Tibial nerve (tissue), 4 donors: Measurements from ENCODE around the gene MYBBP1A. TPM values are rescaled to one million over a fixed set of nuclear protein-coding genes. Genes with fewer than 3 reads are reported as not detected.
"Not testable (repeated sequence)": the region's sequence is repeated elsewhere in the genome, so short reads cannot be mapped to it uniquely, and the experiment has no call there.

ENCODE experiments used
- DNase-seq, 2 donors: peaks; one replicate each; pipeline ENCODE4 v3.0.0-alpha.2; 2019; ENCODE audit warnings: low spot score in 2 of 2
- H3K27ac ChIP-seq, 4 donors: fragments of 200-600 bp; sonication (generic) in 3 of 4; one replicate each; pipeline ENCODE4 v1.5.1; 2017 to 2019; ENCODE audit warnings: mild to moderate bottlenecking in 1 of 4
- H3K27me3 ChIP-seq, 2 donors: fragments of 200-600 bp; sonication (generic) in 1 of 2; one replicate each; pipeline versions ENCODE4 v1.5.1 to v1.6.0; 2017 to 2019
- H3K36me3 ChIP-seq, 3 donors: fragments of 200-600 bp; sonication (generic); one replicate each; pipeline ENCODE4 v1.5.1; 2018 to 2019
- H3K4me1 ChIP-seq, 4 donors: fragments of 200-600 bp; sonication (generic) in 3 of 4; one replicate each; pipeline ENCODE4 v1.5.1; 2017 to 2019
- H3K4me3 ChIP-seq, 4 donors: fragments of 200-600 bp; sonication (generic) in 3 of 4; one replicate each; pipeline ENCODE4 v1.5.1; 2017 to 2019; ENCODE audit warnings: mild to moderate bottlenecking in 1 of 4, moderate library complexity in 1 of 4
- H3K9me3 ChIP-seq, 4 donors: fragments of 200-600 bp; sonication (generic) in 3 of 4; one replicate each; pipeline ENCODE4 v1.5.1; 2017 to 2019
- CTCF ChIP-seq, 5 experiments: fragments of 200-600 bp in 3 of 5; fragments of 450-650 bp in 2 of 5; sonication (generic) in 3 of 5; IDR thresholded peaks; one replicate each; pipeline ENCODE4 v1.5.1; 2016 to 2019; ENCODE audit warnings: antibody characterized with exemption in 5 of 5, mild to moderate bottlenecking in 3 of 5, moderate library complexity in 2 of 5
- EP300 ChIP-seq, 2 donors: sonication (generic); formaldehyde crosslinking; IDR thresholded peaks; one replicate each; pipeline ENCODE4 v1.6.1; 2017; ENCODE audit warnings: antibody characterized with exemption in 2 of 2, mild to moderate bottlenecking in 1 of 2
- POLR2A ChIP-seq, 2 donors: fragments of 450-650 bp; IDR thresholded peaks; one replicate each; pipeline ENCODE4 v1.6.1; 2017; ENCODE audit warnings: antibody characterized with exemption in 2 of 2, mild to moderate bottlenecking in 2 of 2, moderate library complexity in 2 of 2
- WGBS, 2 donors: methylation state at CpG; one replicate each; pipeline ENCODE4 v1.1.5; 2018; 5-methylcytosine and 5-hydroxymethylcytosine counted together
- total RNA-seq, 4 donors: library from RNA; depleted of rRNA; stranded (reverse); fragments of >200 nt; gene quantifications; one replicate each; pipeline ENCODE4 v1.1.0, GENCODE V29; 2016

The MYBBP1A gene
- total RNA-seq, result 100 to 1,000 TPM in 1 of 4 donors, 10 to 100 TPM in 3; 53.8 to 119 (median 54.4) TPM

GRCh38 chr17:4554997-4555799, at the start of gene MYBBP1A:
Gene MYBBP1A (minus strand): TSS chr17:4555384. CDS start chr17:4555324, 60 bp downstream.
- Histone ChIP-seq H3K9me3 (no peaks in the 10 kb centered on the region), H3K27ac (peak within 1 kb of the TSS; percentile 51 to 86 (median 84)), H3K36me3 (peaks cover 0 to 39% (median 11%) of the 10 kb centered on the region in 3 donors), H3K4me1 (peaks cover 0 to 24% (median 16%) of the 10 kb centered on the region in 4 donors), H3K4me3 (peak within 1 kb of the TSS; percentile 79 to 96 (median 92)), H3K27me3 (no peaks in the 10 kb centered on the region)
- peak; percentile 95 to 96 for DNase-seq
- TF ChIP-seq POLR2A (IDR thresholded peaks at IDR 0.05) (peak in 1 of 2 donors; percentile 54), EP300 (IDR thresholded peaks at IDR 0.05) (peak; percentile 78 to 83), CTCF (IDR thresholded peaks at IDR 0.05) (peak in 3 of 5 experiments; percentile 11 to 44 (median 28))
- 1% methylated on average over 44 to 49 of the region's 69 CpGs for WGBS, 2 donors

- peak overlapping the region in 1 of 4 donors; percentile 59 for H3K27ac ChIP-seq
- not testable (repeated sequence) for H3K9me3 ChIP-seq, H3K36me3 ChIP-seq, DNase-seq, H3K4me3 ChIP-seq
- 80 to 84% methylated on average over 9 to 11 of the region's 11 CpGs for WGBS, 2 donors
- H3K27me3 ChIP-seq, result peaks cover 0 to 14% of the 10 kb centered on the region in 2 donors
- H3K4me1 ChIP-seq, result peaks cover 0 to 38% (median 2%) of the 10 kb centered on the region in 4 donors
Measured at GRCh38 chr17:4604736-4605135, 49.6 kb upstream of the MYBBP1A start.

GRCh38 chr17:4604111-4604644, 49.0 kb upstream of the MYBBP1A start:
- Histone ChIP-seq H3K4me3 (no peak overlapping the region), H3K27ac (peak overlapping the region in 1 of 4 donors; percentile 59), H3K36me3 (no peaks in the 10 kb centered on the region), H3K9me3 (no peaks in the 10 kb centered on the region), H3K27me3 (peaks cover 0 to 19% of the 10 kb centered on the region in 2 donors), H3K4me1 (peaks cover 0 to 39% (median 2%) of the 10 kb centered on the region in 4 donors)
- DNase-seq, result no peak
- TF ChIP-seq POLR2A (IDR thresholded peaks at IDR 0.05), result no peak
- 53 to 62% methylated on average over 18 of the region's 18 CpGs for WGBS, 2 donors

GRCh38 chr17:4602041-4602440, 46.9 kb upstream of the MYBBP1A start:
- no peak for TF ChIP-seq CTCF (IDR thresholded peaks at IDR 0.05)
- no peak for TF ChIP-seq POLR2A (IDR thresholded peaks at IDR 0.05)
- no peak for TF ChIP-seq EP300 (IDR thresholded peaks at IDR 0.05)
- DNase-seq, result no peak
- Histone ChIP-seq H3K4me3 (no peak overlapping the region), H3K9me3 (no peaks in the 10 kb centered on the region), H3K27ac (no peak overlapping the region), H3K27me3 (peaks cover 0 to 20% of the 10 kb centered on the region in 2 donors), H3K36me3 (no peaks in the 10 kb centered on the region), H3K4me1 (peaks cover 0 to 28% (median 2%) of the 10 kb centered on the region in 4 donors)
- WGBS, 2 donors, result 71 to 80% methylated on average over 5 of the region's 5 CpGs

- DNase-seq, result no peak
- H3K4me1 ChIP-seq, result peaks cover 0 to 28% (median 2%) of the 10 kb centered on the region in 4 donors
- H3K27ac ChIP-seq, result no peak overlapping the region
- no peaks in the 10 kb centered on the region for H3K9me3 ChIP-seq
- no peak overlapping the region for H3K4me3 ChIP-seq
- TF ChIP-seq EP300 (IDR thresholded peaks at IDR 0.05) (no peak), CTCF (IDR thresholded peaks at IDR 0.05) (no peak), POLR2A (IDR thresholded peaks at IDR 0.05) (no peak)
- no peaks in the 10 kb centered on the region for H3K36me3 ChIP-seq
- WGBS, 2 donors, result 90 to 93% methylated on average over 4 of the region's 4 CpGs
- H3K27me3 ChIP-seq, result peaks cover 0 to 24% of the 10 kb centered on the region in 2 donors
Measured at GRCh38 chr17:4601326-4601725, 46.1 kb upstream of the MYBBP1A start.

GRCh38 chr17:4600563-4600962, 45.4 kb upstream of the MYBBP1A start:
- TF ChIP-seq EP300 (IDR thresholded peaks at IDR 0.05) (no peak), CTCF (IDR thresholded peaks at IDR 0.05) (no peak), POLR2A (IDR thresholded peaks at IDR 0.05) (no peak)
- no peak for DNase-seq
- no peak overlapping the region for H3K4me3 ChIP-seq
- H3K4me1 ChIP-seq, result peaks cover 0 to 23% (median 2%) of the 10 kb centered on the region in 4 donors
- no peaks in the 10 kb centered on the region for H3K36me3 ChIP-seq
- peaks cover 0 to 24% of the 10 kb centered on the region in 2 donors for H3K27me3 ChIP-seq
- H3K9me3 ChIP-seq, result no peaks in the 10 kb centered on the region
- H3K27ac ChIP-seq, result no peak overlapping the region
- WGBS, 2 donors, result 72 to 76% methylated on average over 13 of the region's 13 CpGs
